ENCODE measurements around the gene SLC25A25. TPM values are rescaled to one million over a fixed set of nuclear protein-coding genes. Genes with fewer than 3 reads are reported as not detected.

Gene SLC25A25
- total and polyA plus RNA-seq, 8 donors, result 7.9 to 37.1 (median 13.6) TPM

DNA sequence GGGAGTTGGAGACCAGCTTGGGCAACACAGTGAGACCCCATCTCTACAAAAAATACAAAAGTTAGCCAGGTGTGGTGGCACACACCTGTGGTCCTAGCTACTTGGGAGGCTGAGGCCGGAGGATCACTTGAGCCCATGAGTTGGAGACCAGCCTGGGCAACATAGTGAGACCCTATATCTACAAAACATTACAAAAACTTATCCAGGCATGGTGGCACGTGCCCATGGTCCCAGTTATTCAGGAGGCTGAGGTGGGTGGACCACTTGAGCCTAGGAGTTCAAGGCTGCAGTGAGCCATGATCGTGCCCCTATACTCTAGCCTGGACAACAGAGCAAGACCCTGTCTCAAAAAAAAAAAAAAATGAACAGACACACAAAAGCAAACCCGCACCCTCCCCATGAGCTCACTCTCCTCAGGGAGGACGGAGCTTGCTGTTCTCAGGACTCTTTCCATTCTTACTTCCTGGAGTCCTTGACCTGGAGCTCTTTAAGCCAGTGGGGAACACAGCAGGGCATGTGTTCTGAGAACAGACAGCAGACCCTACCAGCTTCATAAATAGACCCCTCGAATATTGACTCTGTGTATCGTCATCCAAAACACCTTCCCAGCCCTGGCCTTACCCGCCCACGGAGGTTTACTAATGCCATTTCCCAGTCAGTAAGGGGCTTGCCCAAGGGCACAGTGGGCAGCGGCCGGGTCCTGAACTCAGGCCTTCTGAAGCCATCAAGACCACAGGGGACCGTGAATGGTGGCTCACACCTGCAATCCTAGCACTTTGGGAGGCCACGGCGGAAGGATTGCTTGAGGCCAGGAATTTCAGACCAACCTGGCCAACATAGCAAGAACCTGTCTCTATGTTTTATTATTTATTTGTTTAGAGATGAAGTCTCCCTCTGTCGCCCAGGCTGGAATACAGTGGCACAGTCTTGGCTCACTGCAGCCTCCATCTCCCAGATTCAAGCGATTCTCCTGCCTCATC, 48.4 kb downstream of the SLC25A25 start:
- WGBS, 5 donors, result 69 to 84% (median 76%) methylated on average over 16 of the region's 16 CpGs
- H3K27ac ChIP-seq, result peak overlapping the region; percentile 88 to 97 (median 93)
- no peaks in the 10 kb centered on the region for H3K9me3 ChIP-seq
- no peak overlapping the region for H3K4me3 ChIP-seq
- intact Hi-C loops (cut with DNase I; ENCODE audit: low total_unique reads), result no loop called here
- H3K4me1 ChIP-seq, result peaks cover 13 to 42% (median 37%) of the 10 kb centered on the region in 4 donors
- DNase-seq, result peak in 1 of 2 donors; percentile 44
- H3K27me3 ChIP-seq, result no peaks in the 10 kb centered on the region
- H3K36me3 ChIP-seq, result peaks cover 7 to 39% (median 29%) of the 10 kb centered on the region in 4 donors
- TF ChIP-seq POLR2AphosphoS5 (IDR thresholded peaks at IDR 0.05), result peak in 2 of 3 donors; percentile 17 to 64
- no peak for TF ChIP-seq CTCF (IDR thresholded peaks at IDR 0.05)

DNA sequence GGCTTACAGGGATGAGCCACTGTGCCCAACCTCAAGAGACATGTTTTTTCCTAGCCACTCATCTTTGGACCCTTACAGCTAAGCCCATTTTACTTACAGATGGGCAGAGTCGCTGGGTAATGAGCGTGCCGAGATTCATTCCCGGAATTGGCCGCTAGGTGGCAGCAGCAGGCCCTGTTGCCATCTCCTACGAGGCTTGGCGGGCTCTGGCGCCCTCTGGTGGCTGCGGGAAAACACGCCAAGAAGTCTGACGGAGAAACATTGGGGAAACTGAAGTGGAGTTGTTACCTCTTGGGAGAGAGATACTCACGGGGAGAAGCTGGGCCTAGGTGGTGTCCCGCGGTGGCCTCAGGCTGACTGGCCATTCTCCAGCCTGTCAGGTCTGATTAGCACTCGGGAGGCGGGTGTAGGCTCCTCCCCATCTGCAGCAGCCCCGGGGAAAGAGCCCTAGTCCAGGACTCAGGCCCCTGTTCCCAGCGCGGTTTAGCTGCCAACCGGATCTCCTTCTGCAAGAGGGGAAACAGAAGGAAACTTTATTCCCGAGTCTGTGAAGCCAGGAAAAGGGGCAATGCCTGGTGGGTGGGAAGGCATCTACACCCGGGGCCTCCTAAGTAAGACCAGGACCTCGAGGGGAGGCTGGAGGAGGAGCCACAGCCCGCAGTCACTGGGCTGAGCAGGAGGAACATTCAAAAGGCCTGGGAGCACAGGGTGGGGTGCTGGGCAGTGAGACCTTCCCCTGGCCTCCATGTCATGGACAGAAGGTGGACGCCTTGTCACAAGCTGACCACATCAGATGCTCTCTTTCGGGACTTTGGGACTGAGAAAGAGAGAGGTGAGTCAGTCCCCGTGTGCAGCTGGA, 49.8 kb downstream of the SLC25A25 start:
- H3K27ac ChIP-seq, result peak overlapping the region in 4 of 5 donors; percentile 10 to 97 (median 92)
- H3K9me3 ChIP-seq, result no peaks in the 10 kb centered on the region
- peaks cover 13 to 37% (median 32%) of the 10 kb centered on the region in 4 donors for H3K4me1 ChIP-seq
- WGBS, 5 donors, result 9 to 16% (median 10%) methylated on average over 19 to 27 of the region's 27 CpGs
- H3K36me3 ChIP-seq, result peaks cover 21 to 54% (median 44%) of the 10 kb centered on the region in 4 donors
- TF ChIP-seq POLR2A (IDR thresholded peaks at IDR 0.05) (no peak), EP300 (IDR thresholded peaks at IDR 0.05) (no peak), POLR2AphosphoS5 (IDR thresholded peaks at IDR 0.05) (peak; percentile 47 to 91 (median 61)), CTCF (IDR thresholded peaks at IDR 0.05) (peak in 6 of 7 experiments; percentile 96 to 100 (median 100))
- DNase-seq, result peak; percentile 96 to 97
- intact Hi-C loops (cut with DNase I; ENCODE audit: low total_unique reads), result no loop called here
- no peak overlapping the region for H3K4me3 ChIP-seq
- H3K27me3 ChIP-seq, result no peaks in the 10 kb centered on the region

GRCh38 chr9:128118472-128118857, 50.4 kb downstream of the SLC25A25 start:
- WGBS, 5 donors, result 41 to 64% (median 50%) methylated on average over 3 of the region's 3 CpGs
- no peak overlapping the region for H3K4me3 ChIP-seq
- no peaks in the 10 kb centered on the region for H3K27me3 ChIP-seq
- DNase-seq, result no peak
- peaks cover 27 to 57% (median 46%) of the 10 kb centered on the region in 4 donors for H3K36me3 ChIP-seq
- intact Hi-C loops (cut with DNase I; ENCODE audit: low total_unique reads), result no loop called here
- TF ChIP-seq EP300 (IDR thresholded peaks at IDR 0.05), result no peak
- no peak for TF ChIP-seq POLR2A (IDR thresholded peaks at IDR 0.05)
- no peak for TF ChIP-seq CTCF (IDR thresholded peaks at IDR 0.05)
- no peak for TF ChIP-seq POLR2AphosphoS5 (IDR thresholded peaks at IDR 0.05)
- no peak overlapping the region for H3K27ac ChIP-seq
- H3K9me3 ChIP-seq, result no peaks in the 10 kb centered on the region
- H3K4me1 ChIP-seq, result peaks cover 13 to 33% (median 32%) of the 10 kb centered on the region in 4 donors
